KMS-11 (cell line): ENCODE measurements around the gene CHTF18.

Experiments used
- H2AFZ ChIP-seq: fragments of 200-600 bp; sonication (generic); 2 replicates; pipeline ENCODE4 v1.6.1; 2016; ENCODE audit warnings: antibody characterized with exemption, mixed run types, low read depth
- H3K27ac ChIP-seq: fragments of 200-600 bp; sonication (generic); 2 replicates; pipeline ENCODE4 v1.6.1; 2016; ENCODE audit warnings: mild to moderate bottlenecking, mixed run types
- H3K27me3 ChIP-seq: fragments of 200-600 bp; sonication (generic); 2 replicates; pipeline ENCODE4 v1.6.1; 2017; ENCODE audit warnings: mild to moderate bottlenecking, low read depth, mixed run types, moderate library complexity; ENCODE audit not compliant: insufficient read depth
- H3K36me3 ChIP-seq: fragments of 200-600 bp; sonication (generic); 2 replicates; pipeline ENCODE4 v1.6.1; 2017; ENCODE audit warnings: mild to moderate bottlenecking, mixed run types; ENCODE audit not compliant: insufficient read depth
- H3K4me1 ChIP-seq: fragments of 200-600 bp; sonication (generic); 2 replicates; pipeline ENCODE4 v1.6.1; 2016; ENCODE audit warnings: mild to moderate bottlenecking, low read depth, mixed run types; ENCODE audit not compliant: poor library complexity, severe bottlenecking
- H3K4me2 ChIP-seq: fragments of 200-600 bp; sonication (generic); 2 replicates; pipeline ENCODE4 v1.7.0; 2016; ENCODE audit warnings: mild to moderate bottlenecking, mixed run types
- H3K4me3 ChIP-seq: fragments of 200-600 bp; sonication (generic); IDR thresholded peaks from 2 replicates; pipeline ENCODE4 v1.6.1; 2017; ENCODE audit warnings: low read depth, low read length, mixed read lengths; ENCODE audit not compliant: insufficient read depth
- H3K79me2 ChIP-seq: fragments of 200-600 bp; sonication (generic); 2 replicates; pipeline ENCODE4 v1.6.1; 2016; ENCODE audit warnings: low read depth, mixed run types; ENCODE audit not compliant: insufficient read depth
- H3K9ac ChIP-seq: fragments of 200-600 bp; sonication (generic); 2 replicates; pipeline ENCODE4 v1.6.1; 2016; ENCODE audit warnings: mild to moderate bottlenecking, mixed run types
- H4K20me1 ChIP-seq: fragments of 200-600 bp; sonication (generic); 2 replicates; pipeline ENCODE4 v1.6.1; 2016; ENCODE audit warnings: mild to moderate bottlenecking, mixed run types; ENCODE audit not compliant: insufficient read depth
- CTCF ChIP-seq: fragments of 200-600 bp; sonication (generic); conservative IDR thresholded peaks from 2 replicates; pipeline ENCODE4 v1.6.1; 2017; ENCODE audit warnings: low read depth, mild to moderate bottlenecking, antibody characterized with exemption, low read length, moderate library complexity, mixed read lengths

The CHTF18 gene

DNA sequence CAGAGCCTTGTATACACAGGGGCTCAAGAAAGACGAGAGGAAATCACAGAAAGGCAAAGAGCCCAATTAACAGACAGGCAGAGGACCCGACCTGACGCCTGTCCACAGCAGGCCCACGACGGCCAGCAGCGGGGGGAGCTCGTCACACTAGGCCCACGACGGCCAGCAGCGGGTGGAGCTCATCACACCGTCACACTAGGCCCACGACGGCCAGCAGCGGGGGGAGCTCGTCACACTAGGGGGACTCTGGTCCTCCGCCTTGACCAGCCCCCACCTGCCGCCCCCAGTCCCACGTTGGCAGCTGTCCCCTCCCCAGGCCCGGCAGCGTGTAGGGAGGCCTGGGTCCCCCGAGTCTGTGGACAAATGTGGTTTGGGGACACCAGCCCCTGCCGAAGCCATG lies 35.8 kb downstream of the CHTF18 start:
- Histone ChIP-seq H3K9ac (no peak overlapping the region), H3K4me3 (no peak overlapping the region), H3K36me3 (no peaks in the 10 kb centered on the region), H3K4me1 (no peaks in the 10 kb centered on the region), H3K79me2 (no peaks in the 10 kb centered on the region), H2AFZ (no peak overlapping the region), H3K27ac (no peak overlapping the region), H3K4me2 (no peak overlapping the region), H3K27me3 (peaks cover 95% of the 10 kb centered on the region), H4K20me1 (no peaks in the 10 kb centered on the region)
- no peak for TF ChIP-seq CTCF

DNA sequence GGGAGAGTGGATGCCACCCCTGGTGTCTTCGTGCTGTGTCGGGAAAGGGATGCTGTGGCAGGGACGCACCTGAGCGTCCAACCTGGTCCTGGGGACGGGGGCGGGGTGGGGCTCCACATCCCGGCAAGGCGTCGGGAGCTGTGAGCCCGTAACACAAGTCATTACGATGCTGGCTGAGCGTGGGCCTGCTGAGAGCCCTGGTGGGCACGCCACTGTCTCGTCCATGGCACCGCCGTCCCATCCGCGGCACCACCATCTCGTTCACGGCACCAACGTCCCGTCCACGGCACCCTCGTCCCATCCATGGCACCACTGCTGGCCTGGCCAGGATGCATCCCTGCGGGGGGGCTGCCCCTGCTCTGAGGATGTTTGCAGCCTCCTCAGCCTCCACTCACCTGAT lies 36.2 kb downstream of the CHTF18 start:
- peaks cover 95% of the 10 kb centered on the region for H3K27me3 ChIP-seq
- H3K36me3 ChIP-seq = no peaks in the 10 kb centered on the region
- no peaks in the 10 kb centered on the region for H3K4me1 ChIP-seq
- no peaks in the 10 kb centered on the region for H4K20me1 ChIP-seq
- H3K9ac ChIP-seq = no peak overlapping the region
- no peak overlapping the region for H3K4me2 ChIP-seq
- H2AFZ ChIP-seq = no peak overlapping the region
- H3K4me3 ChIP-seq = no peak overlapping the region
- no peak overlapping the region for H3K27ac ChIP-seq
- no peak for TF ChIP-seq CTCF
- H3K79me2 ChIP-seq = no peaks in the 10 kb centered on the region

GRCh38 chr16:825341-826061 lies 37.1 kb downstream of the CHTF18 start:
- H3K4me3 ChIP-seq = no peak overlapping the region
- no peaks in the 10 kb centered on the region for H3K79me2 ChIP-seq
- no peak overlapping the region for H3K4me2 ChIP-seq
- no peak overlapping the region for H2AFZ ChIP-seq
- H3K4me1 ChIP-seq = no peaks in the 10 kb centered on the region
- no peaks in the 10 kb centered on the region for H4K20me1 ChIP-seq
- no peak for TF ChIP-seq CTCF
- H3K27ac ChIP-seq = no peak overlapping the region
- H3K36me3 ChIP-seq = no peaks in the 10 kb centered on the region
- no peak overlapping the region for H3K9ac ChIP-seq
- peaks cover 95% of the 10 kb centered on the region for H3K27me3 ChIP-seq

DNA sequence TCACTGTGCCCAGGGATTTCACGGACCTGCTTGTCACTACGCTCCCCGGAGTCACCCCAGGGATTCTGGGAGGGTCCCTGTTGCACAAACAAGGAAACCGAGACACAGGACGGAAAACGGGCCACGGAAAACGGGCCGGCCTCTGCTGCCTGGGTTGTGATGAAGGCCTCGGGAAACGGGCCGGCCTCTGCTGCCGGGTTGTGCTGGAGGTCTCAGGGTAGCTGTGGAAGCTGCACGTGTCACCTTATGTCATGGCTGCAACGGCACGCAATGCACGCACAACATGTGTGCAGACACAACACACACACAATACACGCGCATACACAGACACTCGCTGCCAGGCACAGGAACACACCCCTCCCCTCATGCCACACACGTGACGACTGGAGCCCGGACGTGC lies 39.1 kb downstream of the CHTF18 start:
- Histone ChIP-seq H3K4me3 (no peak overlapping the region), H3K4me1 (no peaks in the 10 kb centered on the region), H4K20me1 (no peaks in the 10 kb centered on the region), H3K36me3 (no peaks in the 10 kb centered on the region), H2AFZ (no peak overlapping the region), H3K9ac (no peak overlapping the region), H3K27ac (no peak overlapping the region), H3K4me2 (no peak overlapping the region), H3K27me3 (peaks cover 95% of the 10 kb centered on the region), H3K79me2 (no peaks in the 10 kb centered on the region)
- no peak for TF ChIP-seq CTCF
